KOPT-K1 (cell line): ENCODE measurements around the gene PTK7.

Experiments used
- H3K27ac ChIP-seq: fragments of 200-600 bp; sonication (generic); 2 replicates; pipeline ENCODE4 v1.5.1; 2016; ENCODE audit warnings: antibody characterized with exemption, mild to moderate bottlenecking, low read depth, low read length; ENCODE audit not compliant: poor library complexity, severe bottlenecking
- H3K36me3 ChIP-seq: fragments of 200-600 bp; sonication (generic); 2 replicates; pipeline ENCODE4 v1.5.1; 2017; ENCODE audit warnings: antibody characterized with exemption, mild to moderate bottlenecking, low read length, moderate library complexity; ENCODE audit not compliant: insufficient read depth
- H3K9me3 ChIP-seq: fragments of 200-600 bp; sonication (generic); 2 replicates; pipeline ENCODE4 v1.5.1; 2017; ENCODE audit warnings: antibody characterized with exemption, low read length, mild to moderate bottlenecking; ENCODE audit not compliant: insufficient read depth, poor library complexity, severe bottlenecking

Gene PTK7

DNA sequence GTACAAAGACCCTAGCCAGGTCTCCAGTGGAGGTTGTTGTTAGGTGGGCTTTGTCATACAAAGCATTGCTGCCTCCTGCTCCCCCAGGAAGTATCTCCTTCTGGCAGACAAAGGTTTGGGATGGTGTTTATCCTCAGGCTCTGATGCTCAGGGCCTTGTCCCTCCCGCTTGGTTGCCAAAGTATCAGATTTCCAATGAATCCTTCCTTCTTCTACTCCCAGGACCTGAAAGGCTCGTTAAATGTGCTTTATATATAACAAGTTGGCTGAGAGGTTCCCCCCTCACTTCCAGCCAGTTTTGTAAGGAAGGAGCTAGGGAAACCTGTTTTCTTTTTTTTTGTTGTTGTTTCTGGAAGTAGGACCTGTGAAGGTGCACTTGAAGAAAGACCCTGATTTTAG lies 14.4 kb downstream of the PTK7 start:
- Histone ChIP-seq H3K27ac (no peak overlapping the region), H3K9me3 (no peaks in the 10 kb centered on the region), H3K36me3 (no peaks in the 10 kb centered on the region)

DNA sequence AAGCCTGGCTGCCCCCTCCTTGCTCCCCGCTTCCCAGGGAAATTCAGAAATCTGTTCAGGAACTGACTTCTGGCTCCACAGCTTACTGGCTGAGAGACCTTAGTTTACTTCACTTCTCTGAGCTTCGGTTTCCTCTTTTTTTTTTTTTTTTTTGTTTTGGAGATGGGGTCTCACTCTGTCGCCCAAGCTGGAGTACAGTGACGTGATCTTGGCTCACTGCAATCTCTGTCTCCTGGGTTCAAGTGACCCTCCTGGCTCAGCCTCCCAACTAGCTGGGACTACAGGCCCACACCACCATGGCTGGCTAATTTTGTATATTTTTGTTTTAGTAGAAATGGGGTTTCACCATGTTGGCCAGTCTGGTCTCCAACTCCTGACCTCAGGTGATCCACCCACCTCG lies 14.9 kb downstream of the PTK7 start:
- H3K9me3 ChIP-seq = no peaks in the 10 kb centered on the region
- no peak overlapping the region for H3K27ac ChIP-seq
- H3K36me3 ChIP-seq = no peaks in the 10 kb centered on the region

DNA sequence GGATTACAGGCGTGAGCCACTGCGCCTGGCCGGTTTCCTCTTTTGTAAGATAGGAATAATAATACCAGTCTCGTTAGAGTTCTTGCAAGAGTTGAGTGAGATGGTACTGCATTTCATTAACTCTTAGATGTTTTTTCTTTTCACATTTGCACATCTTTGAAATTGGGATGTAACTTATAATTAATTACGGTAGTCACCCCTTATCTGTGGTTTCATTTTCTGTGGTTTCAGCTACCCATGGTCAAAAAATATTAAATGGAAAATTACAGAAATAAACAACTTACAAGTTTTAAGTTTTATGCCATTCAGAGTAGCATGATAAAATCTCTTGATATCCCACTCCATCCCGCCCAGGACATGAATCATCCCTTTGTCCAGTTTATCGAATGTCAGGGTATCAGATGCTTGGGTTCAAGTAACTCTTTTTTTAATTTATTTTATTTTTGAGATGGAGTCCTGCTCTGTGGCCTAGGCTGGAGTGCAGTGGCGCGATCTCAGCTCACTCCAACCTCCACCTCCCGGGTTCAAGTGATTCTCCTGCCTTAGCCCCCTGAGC lies 15.4 kb downstream of the PTK7 start:
- Histone ChIP-seq H3K36me3 (no peaks in the 10 kb centered on the region), H3K9me3 (no peaks in the 10 kb centered on the region), H3K27ac (no peak overlapping the region)

DNA sequence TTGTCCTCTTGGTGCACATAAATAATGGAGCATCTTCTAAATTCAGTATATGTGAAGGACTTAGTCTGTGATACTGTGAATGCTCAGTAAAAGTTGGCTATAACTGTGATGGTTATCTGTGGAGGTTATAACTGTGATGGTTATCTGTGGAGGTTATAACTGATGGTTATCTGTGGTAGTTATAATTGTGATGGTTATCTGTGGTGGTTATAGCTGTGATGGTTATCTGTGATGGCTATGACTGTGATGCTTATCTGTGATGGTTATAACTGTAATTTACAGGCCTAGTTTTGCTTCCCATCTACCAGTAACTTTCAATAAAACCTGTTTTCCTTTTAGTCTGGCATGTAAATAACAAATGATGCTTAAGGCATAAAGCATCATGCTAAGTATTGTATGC lies 16.5 kb downstream of the PTK7 start:
- no peaks in the 10 kb centered on the region for H3K36me3 ChIP-seq
- no peaks in the 10 kb centered on the region for H3K9me3 ChIP-seq
- H3K27ac ChIP-seq = no peak overlapping the region

DNA sequence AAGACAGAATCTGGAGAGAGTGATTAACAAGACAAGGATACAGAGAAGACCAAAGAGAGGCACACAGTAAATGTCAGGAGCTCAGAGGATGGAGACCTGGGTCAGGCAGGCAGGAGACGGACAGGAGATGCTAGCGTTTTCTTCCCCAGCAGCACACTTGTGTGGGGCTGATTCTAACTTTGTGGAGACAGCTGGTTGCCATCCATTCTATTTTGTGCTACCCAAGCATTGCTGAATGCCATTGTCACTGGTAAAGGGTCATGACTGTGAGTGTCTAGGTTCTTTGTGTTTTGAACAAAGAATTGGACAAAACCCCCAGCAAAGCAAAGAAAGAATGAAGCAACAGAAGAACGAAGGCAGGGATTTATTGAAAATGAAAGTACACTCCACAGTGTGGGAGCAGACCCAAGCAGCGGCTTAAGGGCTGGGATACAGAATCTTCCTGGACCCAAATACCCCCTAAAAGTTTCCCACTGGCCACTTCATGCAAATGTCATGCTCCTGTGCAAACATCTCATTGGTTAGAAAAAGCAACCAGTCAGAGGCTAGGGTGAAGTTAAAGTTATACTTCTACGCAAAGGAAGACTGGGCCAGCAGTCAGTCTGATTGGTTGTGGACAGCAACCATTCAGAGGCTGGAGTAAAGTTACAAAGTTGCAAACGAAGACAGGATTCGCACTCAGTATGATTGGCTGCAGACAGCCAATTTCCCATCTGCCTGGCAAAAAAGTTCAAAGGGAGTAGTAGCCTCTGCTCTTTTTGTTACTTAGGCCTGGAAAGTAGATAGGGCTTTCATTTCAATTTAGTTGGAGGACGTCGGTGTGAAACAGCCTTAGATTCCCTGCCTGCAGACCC lies 17.5 kb downstream of the PTK7 start:
- Histone ChIP-seq H3K36me3 (no peaks in the 10 kb centered on the region), H3K27ac (peak overlapping the region; percentile 33), H3K9me3 (no peaks in the 10 kb centered on the region)

DNA sequence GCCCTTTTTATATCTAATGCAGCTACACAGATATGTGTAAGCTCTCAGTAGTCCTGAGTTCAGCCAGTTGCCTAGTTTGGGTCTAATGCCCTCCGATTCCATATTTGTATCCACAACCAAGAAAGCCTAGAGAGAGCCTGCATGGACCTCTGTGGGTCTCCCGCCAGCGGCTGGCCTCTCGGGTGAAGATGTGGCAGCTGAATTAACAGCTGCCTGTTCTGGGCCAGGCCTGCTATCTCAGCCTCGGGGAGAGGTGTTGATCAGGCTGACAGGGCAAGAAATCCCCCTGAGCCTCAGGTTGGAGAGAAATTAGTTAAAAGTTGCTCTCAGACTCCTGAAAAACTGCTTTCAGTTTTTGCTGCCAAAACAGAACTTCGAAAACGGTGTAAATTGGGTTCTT lies 19.8 kb downstream of the PTK7 start:
- no peaks in the 10 kb centered on the region for H3K9me3 ChIP-seq
- peak overlapping the region; percentile 31 for H3K27ac ChIP-seq
- no peaks in the 10 kb centered on the region for H3K36me3 ChIP-seq

DNA sequence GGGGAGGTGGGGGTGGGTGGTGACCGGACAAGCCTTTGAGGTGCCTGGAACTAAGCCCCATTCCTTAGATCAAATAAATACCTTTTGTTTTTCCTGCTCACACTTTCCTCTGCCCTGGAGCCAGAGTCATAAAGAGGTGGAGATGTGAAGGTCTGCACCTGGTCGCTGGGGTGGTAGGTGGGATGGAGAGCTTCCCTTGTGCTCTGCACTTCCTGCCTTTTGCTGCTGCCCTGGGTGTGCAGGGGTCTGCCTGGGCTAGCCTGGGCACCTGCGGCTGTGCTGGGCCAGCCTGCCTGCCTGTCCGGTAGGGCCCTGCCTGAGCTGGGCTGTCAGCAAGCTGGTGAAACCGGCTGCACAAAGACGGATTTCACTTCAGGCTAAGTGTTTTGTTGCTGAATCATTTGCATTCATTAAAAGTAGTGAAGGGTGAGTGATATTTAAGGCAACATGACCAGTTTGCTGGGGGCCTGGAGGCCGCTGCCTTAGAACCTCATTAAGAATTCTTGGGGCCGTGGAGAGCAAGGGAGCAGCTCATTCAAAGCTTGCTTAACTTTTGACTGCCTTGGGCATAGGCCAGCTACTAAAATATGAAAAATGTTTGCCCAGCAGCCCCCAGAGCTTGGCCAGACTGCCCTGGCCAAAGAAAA lies 20.5 kb downstream of the PTK7 start:
- Histone ChIP-seq H3K36me3 (no peaks in the 10 kb centered on the region), H3K9me3 (no peaks in the 10 kb centered on the region), H3K27ac (peak overlapping the region; percentile 31)

DNA sequence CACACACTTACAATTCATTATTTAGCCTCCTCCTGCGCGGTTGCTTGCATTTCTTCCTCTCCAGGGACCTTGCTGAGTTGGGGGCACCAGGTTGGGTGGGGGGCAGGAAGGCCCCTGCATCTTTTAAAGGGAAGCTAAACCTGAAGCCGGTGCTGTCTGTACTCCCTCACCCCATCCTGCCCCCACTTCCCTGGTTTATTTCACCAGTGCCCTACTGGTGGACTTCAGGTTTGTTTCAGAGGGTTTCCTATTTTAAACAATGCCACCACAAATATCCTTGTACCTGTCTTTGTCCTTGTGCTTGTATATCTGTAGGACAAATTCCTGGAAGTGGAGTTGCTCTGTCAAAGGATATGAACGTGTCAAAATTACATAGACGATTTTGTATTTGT lies 21.0 kb downstream of the PTK7 start:
- Histone ChIP-seq H3K27ac (no peak overlapping the region), H3K36me3 (no peaks in the 10 kb centered on the region), H3K9me3 (no peaks in the 10 kb centered on the region)

DNA sequence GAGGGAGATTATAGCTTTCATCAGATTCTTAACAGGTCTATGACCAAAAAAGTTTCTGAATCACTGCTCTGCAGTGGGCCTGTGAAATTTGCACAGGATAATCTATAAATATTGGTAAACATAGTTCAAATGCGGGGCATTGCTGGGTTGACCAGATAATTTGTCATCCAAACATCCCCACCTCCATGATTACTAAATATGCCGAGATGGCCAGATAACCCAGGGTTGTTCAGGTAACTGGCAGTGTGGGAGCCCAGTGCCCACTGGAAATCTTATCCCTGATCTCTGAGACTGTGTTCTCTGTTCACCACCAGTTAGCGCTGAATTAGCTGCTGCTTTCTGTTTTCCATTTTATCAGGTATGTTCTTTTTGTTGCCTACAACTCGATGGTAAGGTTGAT lies 21.4 kb downstream of the PTK7 start:
- H3K36me3 ChIP-seq = no peaks in the 10 kb centered on the region
- H3K9me3 ChIP-seq = no peaks in the 10 kb centered on the region
- H3K27ac ChIP-seq = no peak overlapping the region

DNA sequence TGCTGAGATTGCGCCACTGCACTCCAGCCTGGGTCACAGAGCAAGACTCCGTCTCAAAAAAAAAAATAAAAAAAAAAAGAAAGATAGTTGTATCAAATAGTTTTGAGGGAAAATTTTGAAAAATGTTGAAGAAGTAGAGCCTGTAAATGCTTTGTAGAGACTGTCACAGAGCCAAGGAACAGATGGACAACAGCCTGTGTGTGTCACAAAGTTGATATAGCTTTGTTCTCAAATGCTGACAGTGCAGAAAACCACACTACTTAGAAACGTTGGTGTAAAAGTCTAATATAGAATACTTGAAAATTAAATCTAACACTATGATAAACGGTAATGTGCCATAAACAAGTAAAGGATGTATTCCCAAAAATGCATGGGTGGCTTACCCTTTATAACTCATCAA lies 25.4 kb downstream of the PTK7 start:
- no peak overlapping the region for H3K27ac ChIP-seq
- no peaks in the 10 kb centered on the region for H3K9me3 ChIP-seq

DNA sequence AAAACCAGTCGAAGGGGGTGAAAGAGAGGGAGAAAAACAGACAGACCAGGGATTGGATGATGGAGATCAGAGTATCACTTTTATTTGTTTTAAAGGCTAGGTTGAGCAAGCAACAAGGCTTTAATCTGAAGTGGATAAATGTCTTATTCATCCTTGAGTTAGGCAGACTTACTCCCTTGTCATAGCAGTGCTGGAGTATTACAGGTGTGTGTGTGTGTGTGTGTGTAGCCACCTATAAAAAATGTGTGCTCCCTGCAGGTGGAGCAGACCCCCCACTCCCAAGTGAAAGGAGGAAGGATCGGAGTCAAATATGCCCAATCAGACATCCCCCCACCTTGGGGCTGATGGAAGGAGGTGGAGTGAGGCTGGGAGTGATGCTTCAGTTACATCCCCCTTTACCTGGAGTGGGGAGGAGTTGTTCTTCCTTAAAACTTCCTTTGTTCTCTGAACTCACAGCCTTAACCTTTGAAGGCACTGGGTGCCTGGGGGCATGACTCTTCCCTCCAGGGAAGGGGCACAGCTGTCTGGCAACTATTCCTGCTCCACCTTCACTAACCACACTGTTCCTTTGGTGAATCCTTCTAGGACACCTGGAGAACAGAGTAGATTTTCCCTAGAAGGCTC lies 27.3 kb downstream of the PTK7 start:
- no peak overlapping the region for H3K27ac ChIP-seq
- no peaks in the 10 kb centered on the region for H3K9me3 ChIP-seq
- H3K36me3 ChIP-seq = no peaks in the 10 kb centered on the region

More for the DNA sequence above, 25.4 kb downstream of the PTK7 start:
- H3K36me3 ChIP-seq = no peaks in the 10 kb centered on the region

DNA sequence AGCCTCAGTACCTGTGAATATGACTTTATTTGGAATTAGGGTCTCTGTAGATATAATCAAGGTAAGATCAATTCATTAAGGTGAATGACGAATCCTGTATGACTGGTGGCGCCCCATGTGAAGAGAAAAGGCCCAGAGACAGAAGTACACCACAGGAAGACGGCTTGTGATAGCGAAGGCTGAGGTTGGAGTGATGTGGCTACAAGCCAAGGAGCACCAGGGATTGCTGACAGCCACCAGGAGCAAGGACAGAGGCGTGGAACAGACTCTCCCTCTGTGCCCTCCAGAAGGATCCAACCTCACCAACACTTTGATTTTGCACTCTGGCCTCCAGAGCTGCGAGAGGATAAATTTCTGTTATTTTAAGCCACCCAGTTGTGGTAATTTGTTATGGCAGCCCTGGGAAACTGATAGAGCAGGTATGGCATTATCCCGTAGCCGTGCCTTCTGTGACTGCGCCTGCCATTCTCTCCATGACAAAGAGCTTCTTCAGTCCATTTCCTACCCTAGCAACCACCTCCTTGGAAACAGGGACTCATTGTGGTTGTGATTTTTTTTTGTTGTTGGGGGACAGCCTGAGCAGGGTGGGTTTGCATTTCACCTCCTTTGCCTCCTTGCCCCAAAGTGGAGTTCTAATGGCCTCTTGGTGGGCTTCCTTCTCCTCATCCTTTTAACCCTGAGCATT lies 29.6 kb downstream of the PTK7 start:
- H3K27ac ChIP-seq = no peak overlapping the region

DNA sequence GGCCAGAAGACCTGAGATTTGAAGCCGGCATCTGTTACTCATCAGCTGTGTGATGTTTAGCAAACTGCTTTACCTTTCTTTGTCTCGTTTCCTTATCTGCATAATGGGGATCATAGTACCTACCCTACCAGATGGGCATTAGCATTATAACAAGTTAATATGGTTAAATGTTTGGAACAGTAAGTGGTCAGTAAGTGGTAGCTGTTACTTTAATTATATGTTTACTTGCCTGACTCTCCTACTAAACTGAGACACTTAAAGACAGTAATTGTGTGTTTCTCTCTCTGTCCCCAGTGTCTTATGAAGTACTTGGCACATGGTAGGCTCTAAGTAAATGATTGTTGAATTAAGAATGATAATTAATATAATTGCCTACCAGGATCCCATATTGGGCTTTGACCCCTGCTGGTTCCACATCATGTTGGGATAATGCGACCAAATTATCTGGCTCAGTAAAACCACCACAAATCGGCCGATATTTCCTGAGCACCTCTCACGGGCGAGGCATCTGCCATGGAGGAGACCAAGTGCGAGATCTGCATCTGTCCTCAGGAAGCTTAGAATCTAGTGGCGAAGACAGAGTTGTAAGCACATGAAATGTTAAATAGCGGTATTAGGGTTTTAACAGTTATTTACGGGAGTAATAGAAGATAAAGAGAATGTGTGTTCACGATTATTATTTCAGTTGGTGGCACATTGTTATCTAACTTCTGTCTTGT lies 31.4 kb downstream of the PTK7 start:
- Histone ChIP-seq H3K36me3 (no peaks in the 10 kb centered on the region), H3K9me3 (no peaks in the 10 kb centered on the region), H3K27ac (no peak overlapping the region)

More for the DNA sequence above, 29.6 kb downstream of the PTK7 start:
- Histone ChIP-seq H3K36me3 (no peaks in the 10 kb centered on the region), H3K9me3 (no peaks in the 10 kb centered on the region)

DNA sequence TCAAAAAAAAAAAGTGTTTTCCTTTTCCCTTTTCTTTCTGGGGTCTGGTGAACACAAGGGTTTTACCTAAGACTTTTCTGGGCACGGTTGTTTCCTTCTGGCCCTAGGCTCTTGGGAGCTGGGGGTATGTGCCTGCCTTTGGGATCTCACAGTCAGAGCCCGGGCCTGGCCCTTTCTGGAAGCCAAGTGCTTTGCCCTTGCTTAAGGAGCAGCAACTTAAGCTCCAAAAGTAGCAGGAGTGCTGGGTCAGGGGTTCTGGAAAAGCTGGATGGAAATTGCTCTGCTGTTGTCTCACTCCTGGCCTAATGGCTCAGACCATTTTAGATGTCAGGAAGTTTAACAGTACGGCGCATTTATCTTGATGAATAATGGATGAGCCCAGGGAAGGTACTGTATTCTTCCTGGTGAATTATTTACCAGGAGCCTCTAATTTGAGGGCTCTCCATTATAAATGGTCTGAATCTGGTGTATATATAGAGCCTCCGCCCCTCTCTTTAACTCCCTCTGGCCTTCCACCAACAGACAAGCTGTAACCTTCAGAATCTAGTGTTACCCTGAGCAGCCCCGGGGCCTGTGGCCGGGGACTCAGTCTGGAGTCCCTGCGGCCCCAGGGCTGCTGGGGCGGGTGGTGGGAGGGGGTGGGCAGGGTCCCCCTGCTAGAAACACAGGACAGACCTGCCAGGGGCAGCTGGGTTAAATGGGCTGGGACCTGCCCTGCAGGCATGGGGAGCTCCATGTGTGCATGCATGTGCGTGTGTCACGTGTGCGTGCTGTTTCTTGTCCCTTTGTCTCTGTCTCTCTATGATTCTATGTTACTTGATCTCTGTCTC lies 37.5 kb downstream of the PTK7 start:
- H3K9me3 ChIP-seq = no peaks in the 10 kb centered on the region
- peak overlapping the region; percentile 59 for H3K27ac ChIP-seq
- no peaks in the 10 kb centered on the region for H3K36me3 ChIP-seq
